Measurements from ENCODE around the gene RAB34.

RAB34 gene

DNA sequence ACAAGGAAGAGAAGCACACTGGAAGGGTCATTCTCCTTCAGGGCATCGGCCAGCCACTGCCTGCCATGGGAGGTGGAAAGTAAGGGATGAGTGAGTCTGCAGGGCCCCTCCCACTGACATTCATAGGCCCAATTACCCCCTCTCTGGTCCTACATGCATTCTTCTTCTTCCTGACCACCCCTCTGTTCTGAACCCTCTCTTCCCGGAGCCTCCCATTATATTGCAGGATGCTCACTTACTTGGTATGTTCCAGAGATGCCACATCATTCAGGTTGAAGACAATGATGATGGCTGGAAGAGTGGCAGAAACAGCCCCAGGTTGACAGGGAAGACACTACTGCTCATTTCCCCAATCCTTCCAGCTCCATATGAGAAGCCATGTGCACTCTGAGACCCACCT lies 2.5 kb downstream of the RAB34 start:
- DNase-seq (ENCODE audit: low spot score) = no peak
- TF ChIP-seq CTCF (IDR thresholded peaks at IDR 0.05; ENCODE audit: extremely low read depth, insufficient read depth, missing control alignments) = no peak
- in situ Hi-C loops (cut with MboI; ENCODE audit: low pct_unique_long_range_greater_than_20kb, low sequenced_read_pairs, unreplicated experiment) = no loop called here

GRCh38 chr17:28714281-28714680 lies 3.4 kb downstream of the RAB34 start:
- TF ChIP-seq CTCF (IDR thresholded peaks at IDR 0.05; ENCODE audit: extremely low read depth, insufficient read depth, missing control alignments) = no peak
- in situ Hi-C loops (cut with MboI; ENCODE audit: low pct_unique_long_range_greater_than_20kb, low sequenced_read_pairs, unreplicated experiment) = no loop called here
- DNase-seq (ENCODE audit: low spot score) = no peak

- TF ChIP-seq CTCF (IDR thresholded peaks at IDR 0.05; ENCODE audit: extremely low read depth, insufficient read depth, missing control alignments) = no peak
- in situ Hi-C loops (cut with MboI; ENCODE audit: low pct_unique_long_range_greater_than_20kb, low sequenced_read_pairs, unreplicated experiment) = no loop called here
- DNase-seq (ENCODE audit: low spot score) = no peak
Measured at GRCh38 chr17:28712705-28713415, 4.8 kb downstream of the RAB34 start.

- in situ Hi-C loops (cut with MboI; ENCODE audit: low pct_unique_long_range_greater_than_20kb, low sequenced_read_pairs, unreplicated experiment) = no loop called here
- peak; percentile 85 for DNase-seq (ENCODE audit: low spot score)
- peak; percentile 12 for TF ChIP-seq CTCF (IDR thresholded peaks at IDR 0.05; ENCODE audit: extremely low read depth, insufficient read depth, missing control alignments)
Measured at GRCh38 chr17:28712032-28712704, 5.5 kb downstream of the RAB34 start.

DNA sequence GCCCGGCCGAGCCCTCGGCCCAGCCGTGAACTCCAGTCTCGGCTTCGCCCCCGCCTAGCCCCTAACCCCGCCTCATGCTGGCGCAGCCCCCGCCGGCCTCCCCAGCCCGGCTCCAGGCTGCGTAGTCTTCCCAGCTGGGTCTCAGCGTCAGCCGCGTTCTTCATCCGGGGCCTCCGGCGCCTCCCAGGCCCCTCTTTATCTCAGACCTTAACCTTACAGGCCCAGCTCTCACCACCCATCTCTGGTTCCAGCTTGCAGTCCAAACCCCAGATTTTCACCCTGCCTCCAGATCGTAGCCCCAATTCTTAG lies 6.0 kb downstream of the RAB34 start, which contains the start of gene PROCA1:
PROCA1 (minus strand) TSS at position 166 of the 309 bp plus-strand sequence. CDS start 228 bp downstream, outside the sequence.
- peak; percentile 61 for DNase-seq (ENCODE audit: low spot score)
- no peak for TF ChIP-seq CTCF (IDR thresholded peaks at IDR 0.05; ENCODE audit: extremely low read depth, insufficient read depth, missing control alignments)
- in situ Hi-C loops (cut with MboI; ENCODE audit: low pct_unique_long_range_greater_than_20kb, low sequenced_read_pairs, unreplicated experiment) = no loop called here

DNA sequence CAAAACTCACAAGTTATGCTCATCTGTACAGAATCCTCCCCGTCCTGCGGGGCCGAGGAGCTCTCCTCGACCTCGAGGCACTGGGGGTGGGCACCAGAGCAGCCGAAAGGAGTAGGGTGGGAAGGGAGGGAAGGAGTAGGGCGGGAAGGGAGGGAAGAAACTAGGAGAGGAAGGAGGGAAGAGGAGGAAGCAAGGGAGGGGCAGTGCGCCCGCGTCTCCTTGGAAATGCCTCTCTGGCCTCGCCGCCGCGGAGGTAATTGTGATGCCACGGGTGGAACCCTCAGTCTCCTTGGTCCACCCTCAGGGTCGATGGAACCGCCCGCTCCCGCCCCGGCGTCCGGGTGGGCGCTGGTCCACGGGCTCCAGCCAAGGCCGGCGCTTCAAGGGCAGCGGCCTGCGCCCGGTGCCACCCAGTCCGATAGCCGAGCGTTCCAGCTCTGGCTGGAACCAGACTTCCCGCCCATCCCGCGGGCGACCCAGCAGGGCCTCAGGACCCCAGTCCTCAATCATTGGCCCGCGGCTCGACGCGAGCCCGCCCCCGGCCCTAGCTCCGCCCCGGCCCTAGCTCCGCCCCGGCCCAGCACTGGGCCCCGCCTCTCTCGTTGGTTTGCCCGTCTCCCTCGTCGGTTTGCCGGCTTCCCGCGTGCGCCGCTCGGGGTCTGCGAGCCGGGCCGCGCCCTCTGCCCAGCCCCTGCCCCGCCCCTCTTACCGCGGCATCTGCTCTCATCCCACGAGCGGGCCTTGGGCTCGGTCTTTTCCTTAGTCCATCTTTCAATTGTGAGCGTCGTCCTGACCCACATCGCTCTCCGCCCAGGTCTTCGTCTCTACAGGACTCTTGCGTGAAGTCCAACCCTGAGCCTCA lies 6.6 kb downstream of the RAB34 start:
- DNase-seq (ENCODE audit: low spot score) = peak; percentile 98
- in situ Hi-C loops (cut with MboI; ENCODE audit: low pct_unique_long_range_greater_than_20kb, low sequenced_read_pairs, unreplicated experiment) = no loop called here
- no peak for TF ChIP-seq CTCF (IDR thresholded peaks at IDR 0.05; ENCODE audit: extremely low read depth, insufficient read depth, missing control alignments)

Data from GM13977 (cell line).